Trophoblast cell (in vitro differentiated cells and primary cell): ENCODE data around the gene EEA1.

Experiments
- DNase-seq, 2 donors: peaks; one replicate each; pipeline ENCODE4 v3.0.0-alpha.2; 2016
- H2AFZ ChIP-seq: 2 replicates; pipeline ENCODE4 v1.6.1; 2013; ENCODE audit warnings: low read length, moderate library complexity, mild to moderate bottlenecking; ENCODE audit not compliant: insufficient read depth, poor library complexity
- H2AK5ac ChIP-seq: 2 replicates; pipeline ENCODE4 v1.6.1; 2013; ENCODE audit warnings: mild to moderate bottlenecking, low read length
- H2BK120ac ChIP-seq: 2 replicates; pipeline ENCODE4 v1.6.1; 2013; ENCODE audit warnings: low read length, mild to moderate bottlenecking, moderate library complexity; ENCODE audit not compliant: insufficient read depth, poor library complexity
- H2BK12ac ChIP-seq: 2 replicates; pipeline ENCODE4 v1.6.1; 2013; ENCODE audit warnings: mild to moderate bottlenecking, low read length, moderate library complexity
- H2BK5ac ChIP-seq: 2 replicates; pipeline ENCODE4 v1.6.1; 2013; ENCODE audit warnings: low read length, low read depth, moderate library complexity, mild to moderate bottlenecking; ENCODE audit not compliant: poor library complexity
- H3K14ac ChIP-seq: 2 replicates; pipeline ENCODE4 v1.6.1; 2013; ENCODE audit warnings: mild to moderate bottlenecking, low read length
- H3K18ac ChIP-seq: 2 replicates; pipeline ENCODE4 v1.6.1; 2013; ENCODE audit warnings: mild to moderate bottlenecking, low read length
- H3K23ac ChIP-seq: 2 replicates; pipeline ENCODE4 v1.6.1; 2013; ENCODE audit warnings: low read length
- H3K27ac ChIP-seq: 2 replicates; pipeline ENCODE4 v1.5.1; 2013; ENCODE audit warnings: low read depth, mild to moderate bottlenecking, inconsistent platforms, low read length, moderate library complexity
- H3K27me3 ChIP-seq: 2 replicates; pipeline ENCODE4 v1.6.1; 2013; ENCODE audit warnings: inconsistent platforms, mild to moderate bottlenecking, low read length, moderate library complexity; ENCODE audit not compliant: insufficient read depth
- H3K36me3 ChIP-seq, 2 experiments: 1 replicate in 1 of 2; 2 replicates in 1 of 2; pipeline ENCODE4 v1.6.1; 2013; ENCODE audit warnings: low read length in 2 of 2, mild to moderate bottlenecking in 2 of 2, moderate library complexity in 1 of 2; ENCODE audit not compliant: insufficient read depth in 2 of 2, control insufficient read depth in 1 of 2
- H3K4ac ChIP-seq: 2 replicates; pipeline ENCODE4 v1.6.1; 2013; ENCODE audit warnings: low read depth, mild to moderate bottlenecking, low read length, moderate library complexity
- H3K4me1 ChIP-seq, 2 experiments: 1 replicate in 1 of 2; 2 replicates in 1 of 2; pipeline ENCODE4 v1.6.1; 2013; ENCODE audit warnings: low read length in 2 of 2, mild to moderate bottlenecking in 2 of 2, moderate library complexity in 1 of 2; ENCODE audit not compliant: insufficient read depth in 2 of 2, control insufficient read depth in 1 of 2
- H3K4me2 ChIP-seq: 2 replicates; pipeline ENCODE4 v1.6.1; 2013; ENCODE audit warnings: inconsistent platforms, mild to moderate bottlenecking, low read length, moderate library complexity
- H3K4me3 ChIP-seq: 2 replicates; pipeline ENCODE4 v1.5.1; 2013; ENCODE audit warnings: mild to moderate bottlenecking, low read depth, low read length, inconsistent platforms
- H3K79me1 ChIP-seq: one replicate; pipeline ENCODE4 v1.6.1; 2013; ENCODE audit warnings: low read length
- H3K79me2 ChIP-seq: 2 replicates; pipeline ENCODE4 v1.6.1; 2013; ENCODE audit warnings: low read length, mild to moderate bottlenecking; ENCODE audit not compliant: control insufficient read depth, insufficient read depth, poor library complexity
- H3K9ac ChIP-seq: 2 replicates; pipeline ENCODE4 v1.6.1; 2013; ENCODE audit warnings: mild to moderate bottlenecking, low read length
- H3K9me3 ChIP-seq: 2 replicates; pipeline ENCODE4 v1.6.1; 2013; ENCODE audit warnings: low read depth, mild to moderate bottlenecking, control low read depth, inconsistent platforms, low read length; ENCODE audit not compliant: insufficient read depth
- H4K12ac ChIP-seq: 2 replicates; pipeline ENCODE4 v1.6.1; 2013; ENCODE audit warnings: low read depth, mild to moderate bottlenecking, low read length, moderate library complexity
- H4K8ac ChIP-seq: 2 replicates; pipeline ENCODE4 v1.6.1; 2013; ENCODE audit warnings: low read depth, mild to moderate bottlenecking, low read length, moderate library complexity
- H4K91ac ChIP-seq: one replicate; pipeline ENCODE4 v1.6.1; 2013; ENCODE audit warnings: low read depth, mild to moderate bottlenecking, low read length, moderate library complexity
- WGBS: extraction: QIAGEN DNeasy Blood & Tissue Kit; methylation state at CpG from one replicate; pipeline ENCODE4 v1.1.7; 2013; ENCODE audit warnings: missing lambda C conversion rate; ENCODE audit not compliant: insufficient read length, insufficient coverage; ENCODE audit errors: extremely low coverage; 5-methylcytosine and 5-hydroxymethylcytosine counted together

Gene EEA1

DNA sequence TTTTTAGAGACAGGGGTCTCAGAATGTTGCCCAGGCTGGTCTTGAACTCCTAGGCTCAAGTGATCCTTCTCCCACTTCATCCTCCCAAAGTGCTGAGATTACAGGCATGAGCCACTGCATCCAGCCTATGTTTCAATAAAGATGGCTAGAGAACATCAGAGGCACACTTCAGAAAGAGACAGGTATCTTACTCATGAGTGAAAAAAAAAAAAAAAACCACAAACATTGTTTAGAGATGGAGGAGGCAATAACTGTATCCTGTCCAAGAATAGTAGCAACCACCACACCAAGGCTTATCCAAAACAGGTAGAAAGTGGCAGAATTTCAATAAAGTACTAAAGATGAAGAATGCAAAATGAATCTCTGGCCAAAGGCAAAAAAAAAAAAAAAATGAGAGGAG is 30.3 kb downstream of the EEA1 start:
- Histone ChIP-seq H2AK5ac (no peak overlapping the region), H3K27ac (peak overlapping the region; percentile 69), H3K9ac (no peak overlapping the region), H3K4me1 (peaks cover 0 to 6% of the 10 kb centered on the region in 2 experiments), H3K27me3 (no peaks in the 10 kb centered on the region), H3K79me1 (no peaks in the 10 kb centered on the region), H3K4ac (no peak overlapping the region), H3K14ac (no peak overlapping the region), H4K12ac (no peak overlapping the region), H2BK5ac (no peak overlapping the region), H3K18ac (no peak overlapping the region), H3K4me3 (no peak overlapping the region), H4K91ac (no peak overlapping the region), H2AFZ (no peak overlapping the region), H2BK12ac (no peak overlapping the region), H3K4me2 (no peak overlapping the region), H3K23ac (no peak overlapping the region), H3K9me3 (no peaks in the 10 kb centered on the region), H4K8ac (no peak overlapping the region), H3K36me3 (no peaks in the 10 kb centered on the region), H3K79me2 (no peaks in the 10 kb centered on the region), H2BK120ac (no peak overlapping the region)
- no peak for DNase-seq

DNA sequence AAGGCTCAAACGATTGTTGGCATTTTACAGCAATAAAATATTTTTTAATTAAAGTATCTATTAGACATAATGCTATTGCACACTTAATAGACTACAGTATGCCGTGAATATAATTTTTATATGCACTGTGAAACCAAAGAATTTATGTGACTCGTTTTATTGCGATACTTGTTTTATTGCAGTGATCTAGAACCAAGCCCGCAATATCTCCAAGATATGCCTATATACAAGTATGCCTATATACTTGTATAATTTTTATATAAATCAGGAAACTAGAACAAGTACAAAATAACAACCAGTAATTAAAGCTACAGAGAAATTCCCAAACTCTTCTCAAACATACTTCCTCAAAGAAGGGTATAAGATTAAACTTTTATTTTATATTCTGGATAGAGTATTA is 31.3 kb downstream of the EEA1 start:
- no peak overlapping the region for H4K91ac ChIP-seq
- H2AK5ac ChIP-seq = no peak overlapping the region
- no peak overlapping the region for H3K4me2 ChIP-seq
- no peak overlapping the region for H3K4ac ChIP-seq
- no peak for DNase-seq
- no peak overlapping the region for H3K27ac ChIP-seq
- peaks cover 0 to 6% of the 10 kb centered on the region in 2 experiments for H3K4me1 ChIP-seq
- H3K9me3 ChIP-seq = no peaks in the 10 kb centered on the region
- no peak overlapping the region for H3K14ac ChIP-seq
- no peaks in the 10 kb centered on the region for H3K27me3 ChIP-seq
- no peaks in the 10 kb centered on the region for H3K79me2 ChIP-seq
- H2AFZ ChIP-seq = no peak overlapping the region
- no peak overlapping the region for H3K23ac ChIP-seq
- WGBS = no CpG with 5 or more reads among the region's 5 CpGs
- H4K12ac ChIP-seq = no peak overlapping the region
- H2BK12ac ChIP-seq = no peak overlapping the region
- no peak overlapping the region for H3K18ac ChIP-seq
- H2BK120ac ChIP-seq = no peak overlapping the region
- no peak overlapping the region for H3K9ac ChIP-seq
- no peak overlapping the region for H2BK5ac ChIP-seq
- no peak overlapping the region for H4K8ac ChIP-seq
- H3K4me3 ChIP-seq = no peak overlapping the region
- H3K79me1 ChIP-seq = no peaks in the 10 kb centered on the region
- no peaks in the 10 kb centered on the region for H3K36me3 ChIP-seq

DNA sequence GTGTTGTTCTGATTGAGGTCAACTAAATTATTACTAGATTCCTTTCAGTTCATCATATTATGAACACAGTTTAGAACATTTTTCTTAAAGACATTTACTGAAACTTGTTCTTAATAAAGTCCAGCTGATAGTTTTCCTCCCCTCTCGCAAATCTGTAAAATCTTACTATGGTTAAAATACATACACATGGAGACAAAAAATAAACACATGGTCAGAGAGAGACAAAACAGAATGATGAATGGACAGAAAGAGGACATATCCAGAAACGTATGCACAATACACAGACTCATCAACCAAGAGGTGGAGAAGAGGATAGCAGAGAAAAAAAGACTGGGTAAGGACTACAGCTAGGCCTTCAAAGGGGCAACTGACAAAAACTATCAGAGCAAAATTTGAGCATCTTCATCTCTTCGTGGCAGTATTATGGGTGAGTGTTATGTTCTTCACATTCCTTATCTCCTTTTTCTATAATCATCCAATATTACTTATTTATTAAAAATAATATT is 38.4 kb downstream of the EEA1 start:
- peaks cover 0 to 1% of the 10 kb centered on the region in 2 experiments for H3K36me3 ChIP-seq
- no peak overlapping the region for H3K9ac ChIP-seq
- H3K79me2 ChIP-seq = no peaks in the 10 kb centered on the region
- H4K91ac ChIP-seq = no peak overlapping the region
- H3K4ac ChIP-seq = no peak overlapping the region
- no CpG with 5 or more reads among the region's 3 CpGs for WGBS
- no peaks in the 10 kb centered on the region for H3K4me1 ChIP-seq
- H3K4me2 ChIP-seq = no peak overlapping the region
- DNase-seq = no peak
- no peaks in the 10 kb centered on the region for H3K9me3 ChIP-seq
- H3K14ac ChIP-seq = no peak overlapping the region
- H3K18ac ChIP-seq = no peak overlapping the region
- H3K27ac ChIP-seq = no peak overlapping the region
- no peaks in the 10 kb centered on the region for H3K27me3 ChIP-seq
- no peaks in the 10 kb centered on the region for H3K79me1 ChIP-seq
- H2BK120ac ChIP-seq = no peak overlapping the region
- no peak overlapping the region for H3K4me3 ChIP-seq
- H2BK12ac ChIP-seq = no peak overlapping the region
- H4K8ac ChIP-seq = no peak overlapping the region
- H2BK5ac ChIP-seq = no peak overlapping the region
- H2AK5ac ChIP-seq = no peak overlapping the region
- H2AFZ ChIP-seq = no peak overlapping the region
- H3K23ac ChIP-seq = no peak overlapping the region
- no peak overlapping the region for H4K12ac ChIP-seq

DNA sequence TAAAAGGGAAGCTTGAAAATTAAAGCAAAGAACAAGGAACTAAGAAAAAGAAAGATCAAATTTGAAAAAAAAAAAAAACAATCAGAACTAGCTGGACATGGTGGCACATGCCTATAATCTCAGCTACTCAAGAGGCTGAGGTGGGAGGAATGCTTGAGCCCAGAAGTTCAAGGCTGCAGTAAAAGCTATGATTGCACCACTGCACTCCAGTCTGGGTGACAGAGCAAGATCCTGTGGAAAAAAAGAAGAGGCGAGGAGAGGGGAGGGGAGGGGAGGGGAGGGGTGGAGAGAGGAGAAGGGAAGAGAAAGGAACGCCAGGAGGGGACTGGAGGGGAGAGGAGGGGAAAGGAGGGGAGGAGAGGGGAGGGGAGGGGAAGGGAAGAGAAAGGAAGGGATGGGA is 43.0 kb downstream of the EEA1 start:
- Histone ChIP-seq H4K8ac (no peak overlapping the region), H2BK120ac (no peak overlapping the region), H2BK5ac (no peak overlapping the region), H2AK5ac (no peak overlapping the region), H3K79me1 (no peaks in the 10 kb centered on the region), H3K4me2 (no peak overlapping the region), H3K4me3 (no peak overlapping the region), H3K23ac (no peak overlapping the region), H4K91ac (no peak overlapping the region), H3K18ac (no peak overlapping the region), H2AFZ (no peak overlapping the region), H4K12ac (no peak overlapping the region), H3K4me1 (no peaks in the 10 kb centered on the region), H3K9ac (no peak overlapping the region), H2BK12ac (no peak overlapping the region), H3K14ac (no peak overlapping the region), H3K36me3 (peaks cover 0 to 3% of the 10 kb centered on the region in 2 experiments), H3K9me3 (no peaks in the 10 kb centered on the region), H3K4ac (no peak overlapping the region), H3K27ac (no peak overlapping the region), H3K27me3 (no peaks in the 10 kb centered on the region), H3K79me2 (no peaks in the 10 kb centered on the region)
- peak; percentile 18 to 27 for DNase-seq
- no CpG with 5 or more reads among the region's 2 CpGs for WGBS
